OCI-LY3 (cell line): ENCODE results near the gene BAD.

ENCODE experiments used
- H2AFZ ChIP-seq: fragments of 200-600, 300-600 bp; shearing (Covaris generic); 2 replicates; pipeline ENCODE4 v1.6.0; 2014; ENCODE audit warnings: antibody characterized with exemption, low read depth, low read length
- H3K27ac ChIP-seq: fragments of 200-600, 300-600 bp; sonication (generic); 2 replicates; pipeline ENCODE4 v1.5.1; 2014; ENCODE audit warnings: mild to moderate bottlenecking, low read length, moderate library complexity, mixed read lengths
- H3K27me3 ChIP-seq: fragments of 200-600, 300-600 bp; sonication (generic); 2 replicates; pipeline ENCODE4 v1.6.1; 2014; ENCODE audit warnings: low read depth, low read length, mixed read lengths
- H3K36me3 ChIP-seq: fragments of 200-600, 300-600 bp; sonication (generic); replicated peaks from 2 replicates; pipeline ENCODE3; 2014; ENCODE audit warnings: low read depth, low read length, mixed read lengths
- H3K4me1 ChIP-seq: fragments of 300-600, 200-600 bp; sonication (generic); 2 replicates; pipeline ENCODE4 v1.6.1; 2014; ENCODE audit warnings: low read length, mixed read lengths
- H3K4me2 ChIP-seq: fragments of 200-600, 300-600 bp; sonication (generic); 2 replicates; pipeline ENCODE4 v1.6.1; 2014; ENCODE audit warnings: low read length, mixed read lengths
- H3K4me3 ChIP-seq: fragments of 300-600, 200-600 bp; sonication (generic); 2 replicates; pipeline ENCODE4 v1.5.1; 2014; ENCODE audit warnings: antibody characterized with exemption, mild to moderate bottlenecking, low read length, moderate library complexity
- H3K79me2 ChIP-seq: fragments of 300-600, 200-600 bp; shearing (Covaris generic); 2 replicates; pipeline ENCODE4 v1.6.1; 2014; ENCODE audit warnings: mild to moderate bottlenecking, low read length, mixed read lengths
- H3K9ac ChIP-seq: fragments of 300-600, 200-600 bp; shearing (Covaris generic); 2 replicates; pipeline ENCODE4 v1.6.0; 2014; ENCODE audit warnings: mild to moderate bottlenecking, low read length, moderate library complexity
- H3K9me3 ChIP-seq: fragments of 200-600, 300-600 bp; shearing (Covaris generic); 2 replicates; pipeline ENCODE4 v1.6.1; 2014; ENCODE audit warnings: low read length, mixed read lengths; ENCODE audit not compliant: insufficient read depth
- H4K20me1 ChIP-seq: fragments of 200-600, 300-600 bp; sonication (generic); 2 replicates; pipeline ENCODE4 v1.6.1; 2016; ENCODE audit warnings: low read length, mixed read lengths; ENCODE audit not compliant: insufficient read depth
- EZH2phosphoT487 ChIP-seq: fragments of 200-600 bp; shearing (Covaris generic); IDR thresholded peaks from 2 replicates; pipeline ENCODE4 v1.6.1; 2018; ENCODE audit warnings: antibody characterized with exemption, mixed run types, low read depth
- TF ChIP-seq, protein P1 (sequence below): fragments of 200-600, 300-600 bp; sonication (generic); IDR thresholded peaks from 2 replicates; pipeline ENCODE4 v1.5.1; 2014; ENCODE audit warnings: antibody characterized with exemption, low read length, low read depth

Gene BAD

DNA sequence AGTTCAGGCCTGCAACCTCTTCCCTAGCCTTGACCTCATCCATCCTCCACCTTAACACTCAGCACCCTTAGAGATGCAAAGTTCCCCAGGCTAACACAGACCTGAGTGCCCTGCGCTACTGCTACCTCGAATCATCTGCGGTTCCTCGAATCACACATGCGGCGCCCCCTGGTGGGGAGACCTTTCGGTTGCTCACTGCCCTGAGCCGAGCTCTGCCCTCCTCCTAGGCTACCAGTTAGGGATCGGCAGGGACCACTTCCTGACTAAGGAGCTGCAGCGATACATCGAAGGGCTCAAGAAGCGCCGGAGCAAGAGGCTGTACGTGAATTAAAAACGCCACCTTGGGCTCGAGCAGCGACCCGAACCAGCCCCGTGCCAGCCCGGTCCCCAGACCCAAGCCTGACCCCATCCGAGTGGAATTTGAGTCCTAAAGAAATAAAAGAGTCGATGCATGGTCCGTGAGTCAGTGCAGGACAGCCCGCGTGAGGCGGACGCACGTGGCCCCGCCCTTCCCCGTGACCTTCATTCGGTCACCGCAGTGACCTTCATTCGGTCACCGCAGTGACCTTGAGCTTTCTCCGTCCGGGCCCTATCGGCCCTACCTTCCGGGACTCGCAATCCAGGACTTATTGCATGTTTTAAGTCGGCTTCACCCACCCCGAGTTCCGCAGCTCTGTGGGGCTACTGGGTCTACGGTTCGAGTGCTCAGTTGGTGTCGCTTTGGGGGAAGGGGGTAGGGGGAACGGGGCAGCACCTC is 20.0 kb upstream of the BAD start:
- peaks cover 26% of the 10 kb centered on the region for H3K79me2 ChIP-seq
- H3K4me2 ChIP-seq = peak overlapping the region; percentile 86
- H2AFZ ChIP-seq = peak overlapping the region; percentile 73
- H3K27ac ChIP-seq = peak overlapping the region; percentile 93
- no peaks in the 10 kb centered on the region for H3K9me3 ChIP-seq
- H3K36me3 ChIP-seq = no peaks in the 10 kb centered on the region
- peak overlapping the region; percentile 91 for H3K4me3 ChIP-seq
- no peaks in the 10 kb centered on the region for H4K20me1 ChIP-seq
- no peak for TF ChIP-seq EZH2phosphoT487
- TF ChIP-seq, protein P1, sequence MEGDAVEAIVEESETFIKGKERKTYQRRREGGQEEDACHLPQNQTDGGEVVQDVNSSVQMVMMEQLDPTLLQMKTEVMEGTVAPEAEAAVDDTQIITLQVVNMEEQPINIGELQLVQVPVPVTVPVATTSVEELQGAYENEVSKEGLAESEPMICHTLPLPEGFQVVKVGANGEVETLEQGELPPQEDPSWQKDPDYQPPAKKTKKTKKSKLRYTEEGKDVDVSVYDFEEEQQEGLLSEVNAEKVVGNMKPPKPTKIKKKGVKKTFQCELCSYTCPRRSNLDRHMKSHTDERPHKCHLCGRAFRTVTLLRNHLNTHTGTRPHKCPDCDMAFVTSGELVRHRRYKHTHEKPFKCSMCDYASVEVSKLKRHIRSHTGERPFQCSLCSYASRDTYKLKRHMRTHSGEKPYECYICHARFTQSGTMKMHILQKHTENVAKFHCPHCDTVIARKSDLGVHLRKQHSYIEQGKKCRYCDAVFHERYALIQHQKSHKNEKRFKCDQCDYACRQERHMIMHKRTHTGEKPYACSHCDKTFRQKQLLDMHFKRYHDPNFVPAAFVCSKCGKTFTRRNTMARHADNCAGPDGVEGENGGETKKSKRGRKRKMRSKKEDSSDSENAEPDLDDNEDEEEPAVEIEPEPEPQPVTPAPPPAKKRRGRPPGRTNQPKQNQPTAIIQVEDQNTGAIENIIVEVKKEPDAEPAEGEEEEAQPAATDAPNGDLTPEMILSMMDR = peak; percentile 97
- H3K9ac ChIP-seq = peak overlapping the region; percentile 98
- H3K4me1 ChIP-seq = peaks cover 22% of the 10 kb centered on the region
- no peaks in the 10 kb centered on the region for H3K27me3 ChIP-seq

DNA sequence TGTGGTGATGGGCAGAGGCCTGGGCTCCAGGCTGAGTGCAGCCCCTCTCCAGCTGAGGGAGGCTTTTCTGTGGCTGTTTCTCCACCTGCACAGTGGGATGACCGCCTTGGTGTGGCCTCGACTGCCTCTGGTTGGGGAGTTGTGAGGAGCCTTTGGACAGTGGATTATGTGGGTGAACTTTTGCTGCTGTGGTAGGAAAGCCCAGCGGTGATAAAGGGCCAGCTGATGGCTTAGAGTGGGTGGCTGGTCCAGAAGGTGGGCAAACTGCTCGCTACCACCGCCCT is 19.5 kb upstream of the BAD start:
- peak overlapping the region; percentile 93 for H3K27ac ChIP-seq
- H2AFZ ChIP-seq = no peak overlapping the region
- H3K79me2 ChIP-seq = peaks cover 26% of the 10 kb centered on the region
- H3K4me2 ChIP-seq = peak overlapping the region; percentile 86
- no peak for TF ChIP-seq EZH2phosphoT487
- TF ChIP-seq, protein P1 = no peak
- no peaks in the 10 kb centered on the region for H4K20me1 ChIP-seq
- peak overlapping the region; percentile 98 for H3K9ac ChIP-seq
- no peaks in the 10 kb centered on the region for H3K9me3 ChIP-seq
- peak overlapping the region; percentile 91 for H3K4me3 ChIP-seq
- H3K4me1 ChIP-seq = peaks cover 22% of the 10 kb centered on the region
- no peaks in the 10 kb centered on the region for H3K36me3 ChIP-seq
- H3K27me3 ChIP-seq = no peaks in the 10 kb centered on the region

DNA sequence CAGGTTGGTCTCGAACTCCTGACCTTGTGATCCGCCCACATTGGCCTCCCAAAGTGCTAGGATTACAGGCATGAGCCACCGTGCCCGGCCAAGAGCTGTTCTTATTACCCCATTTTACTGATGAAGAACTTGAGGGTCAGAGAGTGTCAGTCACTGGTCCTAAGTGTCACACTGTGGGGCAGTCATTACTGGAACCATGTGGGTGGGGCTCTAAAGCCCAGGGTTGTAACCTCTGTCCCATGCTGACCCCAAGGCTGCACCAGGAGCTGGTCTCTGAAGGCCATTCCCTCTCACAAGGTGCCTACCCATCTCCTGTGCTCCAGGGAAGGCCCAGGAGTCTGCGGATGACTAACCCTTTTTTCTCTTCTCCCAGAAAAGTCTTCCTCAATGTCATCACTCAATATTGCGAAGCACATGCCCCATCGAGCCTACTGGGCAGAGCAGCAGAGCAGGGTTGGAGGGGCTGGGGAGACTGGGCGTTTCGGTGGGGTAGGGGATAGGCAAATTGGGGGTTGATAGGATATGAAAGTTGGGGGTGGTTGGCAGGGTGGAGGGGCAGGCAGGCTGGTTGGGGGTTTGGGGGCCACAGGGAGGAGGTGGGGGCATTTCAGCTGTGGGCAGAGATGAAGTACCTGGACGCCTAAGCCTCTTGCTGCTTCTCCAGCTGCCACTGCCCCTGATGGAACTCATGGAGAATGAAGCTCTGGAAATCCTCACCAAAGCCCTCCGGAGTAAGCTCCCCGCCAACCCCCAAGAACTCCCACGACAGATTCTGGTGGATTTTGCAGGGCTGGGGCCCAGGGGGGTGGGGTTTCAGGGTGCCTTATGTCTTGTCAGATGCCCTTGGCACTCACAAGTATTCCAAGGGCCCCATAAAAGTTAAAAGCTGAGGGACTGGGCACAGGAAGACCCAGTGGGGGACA is 18.9 kb upstream of the BAD start:
- TF ChIP-seq, protein P1 = no peak
- no peak for TF ChIP-seq EZH2phosphoT487
- peak overlapping the region; percentile 86 for H3K4me2 ChIP-seq
- no peaks in the 10 kb centered on the region for H3K9me3 ChIP-seq
- H3K36me3 ChIP-seq = no peaks in the 10 kb centered on the region
- peak overlapping the region; percentile 93 for H3K27ac ChIP-seq
- no peak overlapping the region for H2AFZ ChIP-seq
- peak overlapping the region; percentile 91 for H3K4me3 ChIP-seq
- peak overlapping the region; percentile 98; the same call in 1 of the 2 replicates for H3K9ac ChIP-seq
- H3K79me2 ChIP-seq = peaks cover 26% of the 10 kb centered on the region
- no peaks in the 10 kb centered on the region for H4K20me1 ChIP-seq
- no peaks in the 10 kb centered on the region for H3K27me3 ChIP-seq
- peaks cover 22% of the 10 kb centered on the region for H3K4me1 ChIP-seq
